ENCODE data around the gene LMO7. TPM values are rescaled to one million over a fixed set of nuclear protein-coding genes. Genes with fewer than 3 reads are reported as not detected.

Gene LMO7
- total and polyA plus RNA-seq, 2 of the 13 experiments (the other 11 are each of a cell fraction or from before 2014, with no cell fraction given) = 34.0 to 121 TPM

DNA sequence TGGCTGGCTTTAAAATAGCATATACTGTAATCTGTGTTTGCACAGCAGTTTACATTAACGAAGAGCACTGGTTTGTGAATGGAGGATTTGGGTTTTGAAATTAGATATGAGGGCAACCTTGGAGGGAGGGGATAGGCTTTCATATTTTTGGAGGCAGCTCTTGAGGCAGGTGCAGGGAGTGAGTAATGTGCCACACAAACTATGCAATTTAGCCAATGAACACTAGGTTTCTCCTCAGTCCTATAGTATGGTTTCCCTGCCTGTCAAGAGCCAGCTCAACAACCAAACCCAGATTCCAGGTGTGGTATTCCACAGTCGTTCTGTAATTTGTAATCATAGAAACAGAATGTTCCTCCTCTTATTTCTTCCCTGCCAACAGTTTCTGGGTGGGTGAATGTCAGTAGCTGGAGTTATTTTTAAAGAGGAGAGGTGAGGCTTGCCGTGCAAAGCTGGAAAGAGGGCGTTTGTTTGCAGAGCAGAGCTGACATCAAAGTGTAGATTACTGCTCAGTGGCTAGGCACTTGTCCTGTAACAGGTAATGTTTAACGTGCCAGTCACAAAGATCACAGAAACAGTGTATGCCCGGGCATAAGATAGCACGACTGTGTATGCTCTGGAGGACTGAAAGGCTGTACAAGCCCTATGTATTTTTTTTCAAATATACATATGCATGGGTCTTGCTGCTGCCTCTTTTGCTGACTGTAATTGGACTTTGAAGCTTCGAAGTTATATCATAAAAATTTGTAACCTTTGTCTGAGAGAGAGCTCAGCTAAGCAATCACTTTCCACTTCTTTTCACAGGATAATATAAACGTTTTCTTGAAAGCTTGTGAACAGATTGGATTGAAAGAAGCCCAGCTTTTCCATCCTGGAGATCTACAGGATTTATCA, 124.2 kb downstream of the LMO7 start (continued):
- TF ChIP-seq, protein P1, sequence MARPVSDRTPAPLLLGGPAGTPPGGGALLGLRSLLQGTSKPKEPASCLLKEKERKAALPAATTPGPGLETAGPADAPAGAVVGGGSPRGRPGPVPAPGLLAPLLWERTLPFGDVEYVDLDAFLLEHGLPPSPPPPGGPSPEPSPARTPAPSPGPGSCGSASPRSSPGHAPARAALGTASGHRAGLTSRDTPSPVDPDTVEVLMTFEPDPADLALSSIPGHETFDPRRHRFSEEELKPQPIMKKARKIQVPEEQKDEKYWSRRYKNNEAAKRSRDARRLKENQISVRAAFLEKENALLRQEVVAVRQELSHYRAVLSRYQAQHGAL (CRISPR knock-in tag; IDR thresholded peaks at IDR 0.05; ENCODE audit: not compliant biosample characterization) = no peak
- TF ChIP-seq, protein P2, sequence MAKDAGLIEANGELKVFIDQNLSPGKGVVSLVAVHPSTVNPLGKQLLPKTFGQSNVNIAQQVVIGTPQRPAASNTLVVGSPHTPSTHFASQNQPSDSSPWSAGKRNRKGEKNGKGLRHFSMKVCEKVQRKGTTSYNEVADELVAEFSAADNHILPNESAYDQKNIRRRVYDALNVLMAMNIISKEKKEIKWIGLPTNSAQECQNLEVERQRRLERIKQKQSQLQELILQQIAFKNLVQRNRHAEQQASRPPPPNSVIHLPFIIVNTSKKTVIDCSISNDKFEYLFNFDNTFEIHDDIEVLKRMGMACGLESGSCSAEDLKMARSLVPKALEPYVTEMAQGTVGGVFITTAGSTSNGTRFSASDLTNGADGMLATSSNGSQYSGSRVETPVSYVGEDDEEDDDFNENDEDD (CRISPR knock-in tag; IDR thresholded peaks at IDR 0.05; ENCODE audit: borderline replicate concordance) = no peak
- TF ChIP-seq FOSL2 (CRISPR knock-in tag; IDR thresholded peaks at IDR 0.05) (peak; percentile 78), ZFAT (CRISPR knock-in tag; conservative IDR thresholded peaks at IDR 0.05) (no peak), ZNF24 (IDR thresholded peaks at IDR 0.05) (no peak), ZFYVE20 (CRISPR knock-in tag; IDR thresholded peaks at IDR 0.05; ENCODE audit: borderline replicate concordance, low read depth) (no peak), SALL2 (CRISPR knock-in tag; IDR thresholded peaks at IDR 0.05) (no peak), MYC (CRISPR knock-in tag; IDR thresholded peaks at IDR 0.05; ENCODE audit: borderline replicate concordance) (no peak), KDM3A (CRISPR knock-in tag; IDR thresholded peaks at IDR 0.05; ENCODE audit: low read depth) (no peak), ZNF256 (CRISPR knock-in tag; conservative IDR thresholded peaks at IDR 0.05) (no peak), CENPT (CRISPR knock-in tag; IDR thresholded peaks at IDR 0.05; ENCODE audit: low read depth) (no peak), ZNF567 (CRISPR knock-in tag; IDR thresholded peaks at IDR 0.05; ENCODE audit: borderline replicate concordance) (no peak)
- TF ChIP-seq, protein P3, sequence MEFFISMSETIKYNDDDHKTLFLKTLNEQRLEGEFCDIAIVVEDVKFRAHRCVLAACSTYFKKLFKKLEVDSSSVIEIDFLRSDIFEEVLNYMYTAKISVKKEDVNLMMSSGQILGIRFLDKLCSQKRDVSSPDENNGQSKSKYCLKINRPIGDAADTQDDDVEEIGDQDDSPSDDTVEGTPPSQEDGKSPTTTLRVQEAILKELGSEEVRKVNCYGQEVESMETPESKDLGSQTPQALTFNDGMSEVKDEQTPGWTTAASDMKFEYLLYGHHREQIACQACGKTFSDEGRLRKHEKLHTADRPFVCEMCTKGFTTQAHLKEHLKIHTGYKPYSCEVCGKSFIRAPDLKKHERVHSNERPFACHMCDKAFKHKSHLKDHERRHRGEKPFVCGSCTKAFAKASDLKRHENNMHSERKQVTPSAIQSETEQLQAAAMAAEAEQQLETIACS (CRISPR knock-in tag; IDR thresholded peaks at IDR 0.05) = no peak
- TF ChIP-seq, protein P4, sequence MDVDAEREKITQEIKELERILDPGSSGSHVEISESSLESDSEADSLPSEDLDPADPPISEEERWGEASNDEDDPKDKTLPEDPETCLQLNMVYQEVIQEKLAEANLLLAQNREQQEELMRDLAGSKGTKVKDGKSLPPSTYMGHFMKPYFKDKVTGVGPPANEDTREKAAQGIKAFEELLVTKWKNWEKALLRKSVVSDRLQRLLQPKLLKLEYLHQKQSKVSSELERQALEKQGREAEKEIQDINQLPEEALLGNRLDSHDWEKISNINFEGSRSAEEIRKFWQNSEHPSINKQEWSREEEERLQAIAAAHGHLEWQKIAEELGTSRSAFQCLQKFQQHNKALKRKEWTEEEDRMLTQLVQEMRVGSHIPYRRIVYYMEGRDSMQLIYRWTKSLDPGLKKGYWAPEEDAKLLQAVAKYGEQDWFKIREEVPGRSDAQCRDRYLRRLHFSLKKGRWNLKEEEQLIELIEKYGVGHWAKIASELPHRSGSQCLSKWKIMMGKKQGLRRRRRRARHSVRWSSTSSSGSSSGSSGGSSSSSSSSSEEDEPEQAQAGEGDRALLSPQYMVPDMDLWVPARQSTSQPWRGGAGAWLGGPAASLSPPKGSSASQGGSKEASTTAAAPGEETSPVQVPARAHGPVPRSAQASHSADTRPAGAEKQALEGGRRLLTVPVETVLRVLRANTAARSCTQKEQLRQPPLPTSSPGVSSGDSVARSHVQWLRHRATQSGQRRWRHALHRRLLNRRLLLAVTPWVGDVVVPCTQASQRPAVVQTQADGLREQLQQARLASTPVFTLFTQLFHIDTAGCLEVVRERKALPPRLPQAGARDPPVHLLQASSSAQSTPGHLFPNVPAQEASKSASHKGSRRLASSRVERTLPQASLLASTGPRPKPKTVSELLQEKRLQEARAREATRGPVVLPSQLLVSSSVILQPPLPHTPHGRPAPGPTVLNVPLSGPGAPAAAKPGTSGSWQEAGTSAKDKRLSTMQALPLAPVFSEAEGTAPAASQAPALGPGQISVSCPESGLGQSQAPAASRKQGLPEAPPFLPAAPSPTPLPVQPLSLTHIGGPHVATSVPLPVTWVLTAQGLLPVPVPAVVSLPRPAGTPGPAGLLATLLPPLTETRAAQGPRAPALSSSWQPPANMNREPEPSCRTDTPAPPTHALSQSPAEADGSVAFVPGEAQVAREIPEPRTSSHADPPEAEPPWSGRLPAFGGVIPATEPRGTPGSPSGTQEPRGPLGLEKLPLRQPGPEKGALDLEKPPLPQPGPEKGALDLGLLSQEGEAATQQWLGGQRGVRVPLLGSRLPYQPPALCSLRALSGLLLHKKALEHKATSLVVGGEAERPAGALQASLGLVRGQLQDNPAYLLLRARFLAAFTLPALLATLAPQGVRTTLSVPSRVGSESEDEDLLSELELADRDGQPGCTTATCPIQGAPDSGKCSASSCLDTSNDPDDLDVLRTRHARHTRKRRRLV (CRISPR knock-in tag; IDR thresholded peaks at IDR 0.05) = no peak
- TF ChIP-seq, protein P5, sequence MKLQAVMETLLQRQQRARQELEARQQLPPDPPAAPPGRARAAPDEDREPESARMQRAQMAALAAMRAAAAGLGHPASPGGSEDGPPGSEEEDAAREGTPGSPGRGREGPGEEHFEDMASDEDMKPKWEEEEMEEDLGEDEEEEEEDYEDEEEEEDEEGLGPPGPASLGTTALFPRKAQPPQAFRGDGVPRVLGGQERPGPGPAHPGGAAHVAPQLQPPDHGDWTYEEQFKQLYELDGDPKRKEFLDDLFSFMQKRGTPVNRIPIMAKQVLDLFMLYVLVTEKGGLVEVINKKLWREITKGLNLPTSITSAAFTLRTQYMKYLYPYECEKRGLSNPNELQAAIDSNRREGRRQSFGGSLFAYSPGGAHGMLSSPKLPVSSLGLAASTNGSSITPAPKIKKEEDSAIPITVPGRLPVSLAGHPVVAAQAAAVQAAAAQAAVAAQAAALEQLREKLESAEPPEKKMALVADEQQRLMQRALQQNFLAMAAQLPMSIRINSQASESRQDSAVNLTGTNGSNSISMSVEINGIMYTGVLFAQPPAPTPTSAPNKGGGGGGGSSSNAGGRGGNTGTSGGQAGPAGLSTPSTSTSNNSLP (IDR thresholded peaks at IDR 0.05; ENCODE audit: low read depth, low read length) = peak; percentile 8; the same call in 1 of the 2 replicates

Data from HepG2 (cell line).